Measurements from ENCODE around the gene EFCC1.

EFCC1 gene

GRCh38 chr3:129001101-129001805, at the start of gene EFCC1:
TSS of gene EFCC1 (plus strand) at chr3:129001304. CDS start at chr3:129001629, 325 bp downstream.
- DNase-seq, result no peak

- DNase-seq, result no peak
Observed at GRCh38 chr3:128956440-128956839, 44.7 kb upstream of the EFCC1 start.

- DNase-seq, result no peak
Observed at GRCh38 chr3:128965280-128965679, 35.8 kb upstream of the EFCC1 start.

GRCh38 chr3:128965818-128966217, 35.3 kb upstream of the EFCC1 start:
- DNase-seq, result no peak

- no peak for DNase-seq
Observed at GRCh38 chr3:128967748-128968355, 33.3 kb upstream of the EFCC1 start.

GRCh38 chr3:128969993-128970739, 30.9 kb upstream of the EFCC1 start:
- peak; percentile 74 for DNase-seq

- no peak for DNase-seq
Observed at GRCh38 chr3:128970740-128971047, 30.4 kb upstream of the EFCC1 start.

- no peak for DNase-seq
Observed at GRCh38 chr3:128971421-128972100, 29.5 kb upstream of the EFCC1 start.

- no peak for DNase-seq
Observed at GRCh38 chr3:128973988-128974564, 27.0 kb upstream of the EFCC1 start.

- no peak for DNase-seq
Observed at GRCh38 chr3:128975276-128975675, 25.8 kb upstream of the EFCC1 start.

GRCh38 chr3:128983293-128984069, 17.6 kb upstream of the EFCC1 start:
- DNase-seq, result no peak

GRCh38 chr3:128984596-128984995, 16.5 kb upstream of the EFCC1 start:
- no peak for DNase-seq

- DNase-seq, result no peak
Observed at GRCh38 chr3:128987302-128988100, 13.6 kb upstream of the EFCC1 start.

GRCh38 chr3:128988286-128988685, 12.8 kb upstream of the EFCC1 start:
- DNase-seq, result no peak

- no peak for DNase-seq
Observed at GRCh38 chr3:128991355-128991895, 9.7 kb upstream of the EFCC1 start.

GRCh38 chr3:128992926-128993460, 8.1 kb upstream of the EFCC1 start:
- no peak for DNase-seq

- peak; percentile 94 for DNase-seq
Observed at GRCh38 chr3:128993461-128994172, 7.5 kb upstream of the EFCC1 start, which contains the start of gene CFAP92. TSS of gene CFAP92 (minus strand) at chr3:128994076. CDS start at chr3:128993304, 772 bp downstream.

GRCh38 chr3:128994173-128994512, 7.0 kb upstream of the EFCC1 start:
- DNase-seq, result no peak

- no peak for DNase-seq
Observed at GRCh38 chr3:128994581-128995546, 6.2 kb upstream of the EFCC1 start.

All from CD4-positive, alpha-beta T cell treated with Interleukin-17A for 1 hour (primary cell).